GM19025 (cell line): Measurements from ENCODE around the gene TSHZ2.
"Not testable (repeated sequence)": the region's sequence is repeated elsewhere in the genome, so short reads cannot be mapped to it uniquely, and the experiment has no call there.

Source experiments
- ATAC-seq: cut with Tn5 transposase; IDR thresholded peaks from one replicate; pipeline ENCODE4 v1.9.1; 2021; ENCODE audit warnings: mild to moderate bottlenecking, low read depth, moderate library complexity; ENCODE audit not compliant: unreplicated experiment

The TSHZ2 gene

GRCh38 chr20:53079828-53080686 is 107.9 kb downstream of the TSHZ2 start:
- ATAC-seq: no peak

- no peak for ATAC-seq
Observed at GRCh38 chr20:53080687-53080962, 108.5 kb downstream of the TSHZ2 start.

- ATAC-seq: no peak
Observed at GRCh38 chr20:53080969-53081871, 109.1 kb downstream of the TSHZ2 start.

GRCh38 chr20:53081916-53082863 is 110.0 kb downstream of the TSHZ2 start:
- no peak for ATAC-seq

- no peak for ATAC-seq
Observed at GRCh38 chr20:53083411-53083810, 111.3 kb downstream of the TSHZ2 start.

- no peak for ATAC-seq
Observed at GRCh38 chr20:53084408-53084997, 112.3 kb downstream of the TSHZ2 start.

- ATAC-seq: no peak
Observed at GRCh38 chr20:53085720-53086119, 113.6 kb downstream of the TSHZ2 start.

- no peak for ATAC-seq
Observed at GRCh38 chr20:53087037-53087777, 115.0 kb downstream of the TSHZ2 start.

GRCh38 chr20:53088786-53089185 is 116.6 kb downstream of the TSHZ2 start:
- ATAC-seq: no peak

- ATAC-seq: not testable (repeated sequence)
Observed at GRCh38 chr20:53089851-53090250, 117.7 kb downstream of the TSHZ2 start.

GRCh38 chr20:53091789-53092188 is 119.6 kb downstream of the TSHZ2 start:
- no peak for ATAC-seq

- no peak for ATAC-seq
Observed at GRCh38 chr20:53092772-53093300, 120.7 kb downstream of the TSHZ2 start.

GRCh38 chr20:53097371-53097770 is 125.2 kb downstream of the TSHZ2 start:
- no peak for ATAC-seq

- no peak for ATAC-seq
Observed at GRCh38 chr20:53097791-53098190, 125.6 kb downstream of the TSHZ2 start.

GRCh38 chr20:53098621-53099020 is 126.5 kb downstream of the TSHZ2 start:
- no peak for ATAC-seq

GRCh38 chr20:53099856-53100255 is 127.7 kb downstream of the TSHZ2 start:
- ATAC-seq: no peak

GRCh38 chr20:53100476-53100911 is 128.3 kb downstream of the TSHZ2 start:
- no peak for ATAC-seq

GRCh38 chr20:53101992-53102760 is 130.0 kb downstream of the TSHZ2 start:
- no peak for ATAC-seq
